Testis (tissue), 3 donors: ENCODE data around the gene THSD7A. TPM values are rescaled to one million over a fixed set of nuclear protein-coding genes. Genes with fewer than 3 reads are reported as not detected.

Source experiments
- DNase-seq: peaks from one replicate; pipeline ENCODE4 v3.0.0-alpha.2; 2019
- H3K27ac ChIP-seq, 2 donors: fragments of 200-600 bp; sonication (generic); one replicate each; pipeline ENCODE4 v1.5.1; 2019
- H3K27me3 ChIP-seq: fragments of 200-600 bp; sonication (generic); one replicate; pipeline ENCODE4 v1.5.1; 2019
- H3K36me3 ChIP-seq: fragments of 200-600 bp; sonication (generic); one replicate; pipeline ENCODE4 v1.5.1; 2017; ENCODE audit warnings: low read depth; ENCODE audit errors: missing control alignments
- H3K4me1 ChIP-seq: fragments of 200-600 bp; sonication (generic); one replicate; pipeline ENCODE4 v1.5.1; 2019
- H3K4me3 ChIP-seq, 2 donors: fragments of 200-600 bp; sonication (generic); one replicate each; pipeline ENCODE4 v1.5.1; 2017 to 2019
- H3K9me3 ChIP-seq: fragments of 200-600 bp; sonication (generic); one replicate; pipeline ENCODE4 v1.5.1; 2017
- CTCF ChIP-seq, 3 experiments: fragments of 450-650 bp in 2 of 3; fragments of 200-600 bp in 1 of 3; sonication (generic) in 1 of 3; IDR thresholded peaks; one replicate each; pipeline ENCODE4 v1.5.1; 2016 to 2019; ENCODE audit warnings: antibody characterized with exemption in 3 of 3, mild to moderate bottlenecking in 2 of 3, moderate library complexity in 1 of 3
- POLR2A ChIP-seq: fragments of 450-650 bp; IDR thresholded peaks from one replicate; pipeline ENCODE4 v1.6.1; 2017; ENCODE audit warnings: antibody characterized with exemption, mild to moderate bottlenecking, moderate library complexity
- WGBS, 2 donors: methylation state at CpG; one replicate each; pipeline ENCODE4 v1.1.5; 2018; 5-methylcytosine and 5-hydroxymethylcytosine counted together
- intact Hi-C: fragments of 100-400 bp; cut with DNase I; formaldehyde crosslinking; loops from one replicate; pipeline ENCODE4 v1.15.1; 2023; ENCODE audit warnings: low total_unique reads
- polyA plus RNA-seq: library from polyadenylated mRNA; stranded (reverse); fragments of 350-450 nt; fragmentation: Illumina TruSeq; extraction: RNeasy Lipid Tissue Mini Kit (QIAGEN cat#74804); gene quantifications from one replicate; pipeline ENCODE4 v1.2.3, GENCODE V29; 2014; ENCODE audit warnings: low read depth, low replicate concordance; ENCODE audit not compliant: insufficient read depth
- total RNA-seq, 2 donors: library from RNA; depleted of rRNA; stranded (reverse); fragments of >200 nt; gene quantifications; one replicate each; pipeline ENCODE4 v1.2.3, GENCODE V29; 2016

THSD7A gene
- total and polyA plus RNA-seq, 3 donors from 2014 or later: 1.6 to 7.0 (median 6.8) TPM

GRCh38 chr7:11607686-11608085 lies 224.3 kb downstream of the THSD7A start:
- DNase-seq: no peak
- Histone ChIP-seq H3K27ac (no peak overlapping the region), H3K4me3 (no peak overlapping the region), H3K4me1 (no peaks in the 10 kb centered on the region), H3K27me3 (no peaks in the 10 kb centered on the region), H3K36me3 (no peaks in the 10 kb centered on the region), H3K9me3 (no peaks in the 10 kb centered on the region)
- WGBS, 2 donors: 32 to 41% methylated on average over 2 of the region's 2 CpGs
- TF ChIP-seq CTCF (IDR thresholded peaks at IDR 0.05) (no peak), POLR2A (no peak)
- intact Hi-C loops: no loop called here

GRCh38 chr7:11605749-11606148 lies 226.2 kb downstream of the THSD7A start:
- DNase-seq: no peak
- TF ChIP-seq CTCF (IDR thresholded peaks at IDR 0.05): no peak
- no peak for TF ChIP-seq POLR2A
- no peaks in the 10 kb centered on the region for H3K27me3 ChIP-seq
- H3K27ac ChIP-seq: no peak overlapping the region
- no peaks in the 10 kb centered on the region for H3K36me3 ChIP-seq
- H3K4me3 ChIP-seq: no peak overlapping the region
- H3K9me3 ChIP-seq: no peaks in the 10 kb centered on the region
- intact Hi-C loops: no loop called here
- no peaks in the 10 kb centered on the region for H3K4me1 ChIP-seq

- Histone ChIP-seq H3K4me3 (no peak overlapping the region), H3K4me1 (no peaks in the 10 kb centered on the region), H3K27ac (no peak overlapping the region), H3K9me3 (no peaks in the 10 kb centered on the region), H3K36me3 (no peaks in the 10 kb centered on the region), H3K27me3 (no peaks in the 10 kb centered on the region)
- intact Hi-C loops: no loop called here
- 33 to 52% methylated on average over 1 of the region's 1 CpG for WGBS, 2 donors
- DNase-seq: no peak
- no peak for TF ChIP-seq CTCF (IDR thresholded peaks at IDR 0.05)
- TF ChIP-seq POLR2A: no peak
Measured at GRCh38 chr7:11604505-11604904, 227.5 kb downstream of the THSD7A start.

GRCh38 chr7:11601761-11602160 lies 230.2 kb downstream of the THSD7A start:
- Histone ChIP-seq H3K4me1 (no peaks in the 10 kb centered on the region), H3K27me3 (no peaks in the 10 kb centered on the region), H3K27ac (no peak overlapping the region), H3K36me3 (no peaks in the 10 kb centered on the region), H3K4me3 (no peak overlapping the region), H3K9me3 (no peaks in the 10 kb centered on the region)
- DNase-seq: no peak
- intact Hi-C loops: no loop called here
- no peak for TF ChIP-seq POLR2A
- TF ChIP-seq CTCF (IDR thresholded peaks at IDR 0.05): no peak

- Histone ChIP-seq H3K36me3 (no peaks in the 10 kb centered on the region), H3K27me3 (no peaks in the 10 kb centered on the region), H3K4me3 (no peak overlapping the region), H3K4me1 (no peaks in the 10 kb centered on the region), H3K27ac (no peak overlapping the region), H3K9me3 (no peaks in the 10 kb centered on the region)
- intact Hi-C loops: no loop called here
- TF ChIP-seq CTCF (IDR thresholded peaks at IDR 0.05): no peak
- no peak for TF ChIP-seq POLR2A
- 80 to 82% methylated on average over 5 of the region's 5 CpGs for WGBS, 2 donors
- no peak for DNase-seq
Measured at GRCh38 chr7:11593322-11593721, 238.7 kb downstream of the THSD7A start.
